GM21825 (cell line): ENCODE measurements around the gene WIPF1.

ENCODE experiments used
- ATAC-seq: cut with Tn5 transposase; IDR thresholded peaks from one replicate; pipeline ENCODE4 v1.9.1; 2021; ENCODE audit warnings: mild to moderate bottlenecking, moderate library complexity; ENCODE audit not compliant: unreplicated experiment

The WIPF1 gene

GRCh38 chr2:174546519-174547506 is 50.8 kb downstream of the WIPF1 start:
- peak; percentile 58 for ATAC-seq

- no peak for ATAC-seq
Measured at GRCh38 chr2:174545240-174545639, 52.4 kb downstream of the WIPF1 start.

GRCh38 chr2:174544802-174545201 is 52.8 kb downstream of the WIPF1 start:
- no peak for ATAC-seq

- no peak for ATAC-seq
Measured at GRCh38 chr2:174544156-174544555, 53.4 kb downstream of the WIPF1 start.

GRCh38 chr2:174540893-174541292 is 56.7 kb downstream of the WIPF1 start:
- ATAC-seq: no peak

- no peak for ATAC-seq
Measured at GRCh38 chr2:174535757-174536703, 61.6 kb downstream of the WIPF1 start.

- no peak for ATAC-seq
Measured at GRCh38 chr2:174535083-174535482, 62.5 kb downstream of the WIPF1 start.

GRCh38 chr2:174529916-174530315 is 67.7 kb downstream of the WIPF1 start:
- no peak for ATAC-seq

- ATAC-seq: no peak
Measured at GRCh38 chr2:174527959-174528358, 69.6 kb downstream of the WIPF1 start.

GRCh38 chr2:174527101-174527721 is 70.4 kb downstream of the WIPF1 start:
- ATAC-seq: no peak

- ATAC-seq: no peak
Measured at GRCh38 chr2:174524527-174524926, 73.1 kb downstream of the WIPF1 start.

- ATAC-seq: no peak
Measured at GRCh38 chr2:174522553-174522952, 75.1 kb downstream of the WIPF1 start.

GRCh38 chr2:174518395-174518794 is 79.2 kb downstream of the WIPF1 start:
- no peak for ATAC-seq

- ATAC-seq: no peak
Measured at GRCh38 chr2:174516501-174517378, 80.9 kb downstream of the WIPF1 start.

GRCh38 chr2:174512345-174512744 is 85.3 kb downstream of the WIPF1 start:
- no peak for ATAC-seq

- ATAC-seq: no peak
Measured at GRCh38 chr2:174511580-174512260, 85.9 kb downstream of the WIPF1 start.

- ATAC-seq: no peak
Measured at GRCh38 chr2:174510583-174511189, 86.9 kb downstream of the WIPF1 start.
